IMR-90 (cell line): ENCODE results near the gene SLC6A7. TPM values are rescaled to one million over a fixed set of nuclear protein-coding genes. Genes with fewer than 3 reads are reported as not detected.
A peak's percentile ranks its signal among the peaks of the same experiment; 100 is the strongest.

Experiments
- ATAC-seq: fragments of 200-7000 bp; cut with Tn5 transposase; 2 replicates; pipeline ENCODE4 v1.9.1; 2020; ENCODE audit warnings: low read depth, mild to moderate bottlenecking, moderate library complexity
- BruUV-seq: library from RNA; stranded (reverse); fragments of 400-500 nt; replicated peaks from 2 replicates; lab custom pipeline; 2021; lab: Mats Ljungman, UMichigan
- CTCF ChIA-PET: fragments of 300-600 bp; formaldehyde crosslinking; extraction: SDS; loops from one replicate; lab custom pipeline; 2021; ENCODE audit warnings: antibody characterized with exemption; lab: Yijun Ruan, JAX
- POLR2A ChIA-PET: fragments of 300-600 bp; sonication (Branson Sonifier 250); formaldehyde crosslinking; loops from one replicate; lab custom pipeline; 2022; ENCODE audit warnings: antibody characterized with exemption; ENCODE audit not compliant: unreplicated experiment; lab: Charles Lee
- DNase-seq: peaks from one replicate; pipeline ENCODE4 v3.0.0; 2013
- H2AFZ ChIP-seq: replicated peaks from 2 replicates; pipeline ENCODE3; 2013; ENCODE audit warnings: low read length, mild to moderate bottlenecking; ENCODE audit not compliant: poor library complexity
- H2AK5ac ChIP-seq: 2 replicates; pipeline ENCODE4 v1.6.1; 2013; ENCODE audit warnings: low read depth, low read length, inconsistent platforms
- H2AK9ac ChIP-seq: replicated peaks from 2 replicates; pipeline ENCODE3; 2013; ENCODE audit warnings: mild to moderate bottlenecking, low read depth, low read length, moderate library complexity; ENCODE audit not compliant: poor library complexity
- H2BK120ac ChIP-seq: 2 replicates; pipeline ENCODE4 v1.6.1; 2013; ENCODE audit warnings: low read depth, low read length, inconsistent platforms
- H2BK15ac ChIP-seq: 3 replicates; pipeline ENCODE4 v1.6.1; 2013; ENCODE audit warnings: low read depth, low read length, inconsistent platforms
- H2BK20ac ChIP-seq: 2 replicates; pipeline ENCODE4 v1.6.1; 2013; ENCODE audit warnings: low read depth, mild to moderate bottlenecking, inconsistent platforms, low read length, moderate library complexity
- H2BK5ac ChIP-seq: 2 replicates; pipeline ENCODE4 v1.6.1; 2013; ENCODE audit warnings: mild to moderate bottlenecking, low read depth, low read length, inconsistent platforms; ENCODE audit not compliant: poor library complexity, severe bottlenecking
- H3K14ac ChIP-seq: replicated peaks from 2 replicates; pipeline ENCODE4 v1.6.1; 2013; ENCODE audit warnings: low read depth, low read length, inconsistent platforms
- H3K18ac ChIP-seq: 2 replicates; pipeline ENCODE4 v1.6.1; 2013; ENCODE audit warnings: low read depth, low read length, control low read depth
- H3K23ac ChIP-seq: 2 replicates; pipeline ENCODE4 v1.6.1; 2013; ENCODE audit warnings: low read depth, low read length, inconsistent platforms
- H3K27ac ChIP-seq: 2 replicates; pipeline ENCODE4 v1.5.1; 2013; ENCODE audit warnings: mild to moderate bottlenecking, control low read depth, low read length; ENCODE audit not compliant: insufficient read depth
- H3K27me3 ChIP-seq: 2 replicates; pipeline ENCODE4 v1.6.1; 2013; ENCODE audit warnings: low read length; ENCODE audit not compliant: control insufficient read depth, insufficient read depth
- H3K36me3 ChIP-seq: 2 replicates; pipeline ENCODE4 v1.6.1; 2013; ENCODE audit warnings: low read length, mixed read lengths; ENCODE audit not compliant: control insufficient read depth, insufficient read depth
- H3K4ac ChIP-seq: 2 replicates; pipeline ENCODE4 v1.6.1; 2013; ENCODE audit warnings: low read depth, low read length, inconsistent platforms
- H3K4me1 ChIP-seq: 2 replicates; pipeline ENCODE4 v1.6.1; 2013; ENCODE audit warnings: low read length, mixed read lengths; ENCODE audit not compliant: control insufficient read depth, insufficient read depth
- H3K4me2 ChIP-seq: 2 replicates; pipeline ENCODE4 v1.6.1; 2013; ENCODE audit warnings: low read depth, mild to moderate bottlenecking, control low read depth, low read length, moderate library complexity
- H3K4me3 ChIP-seq: 2 replicates; pipeline ENCODE4 v1.5.1; 2013; ENCODE audit warnings: low read depth, mild to moderate bottlenecking, control low read depth, low read length, moderate library complexity; ENCODE audit not compliant: insufficient read depth
- H3K56ac ChIP-seq: 2 replicates; pipeline ENCODE4 v1.6.1; 2013; ENCODE audit warnings: low read length, inconsistent platforms; ENCODE audit not compliant: insufficient read depth; ENCODE audit errors: extremely low read depth
- H3K79me1 ChIP-seq, 2 experiments: 2 replicates each; pipeline ENCODE4 v1.6.1; 2013; ENCODE audit warnings: low read length in 2 of 2, inconsistent platforms in 1 of 2, low read depth in 1 of 2
- H3K9ac ChIP-seq: 2 replicates; pipeline ENCODE4 v1.6.1; 2013; ENCODE audit warnings: low read depth, low read length, control low read depth
- H3K9me1 ChIP-seq: 2 replicates; pipeline ENCODE4 v1.6.1; 2013; ENCODE audit warnings: low read length, inconsistent platforms; ENCODE audit not compliant: insufficient read depth
- H3K9me3 ChIP-seq: 2 replicates; pipeline ENCODE4 v1.6.1; 2013; ENCODE audit warnings: low read length; ENCODE audit not compliant: control insufficient read depth, insufficient read depth
- H4K20me1 ChIP-seq: 2 replicates; pipeline ENCODE4 v1.6.1; 2013; ENCODE audit warnings: low read length, inconsistent platforms; ENCODE audit not compliant: insufficient read depth
- H4K5ac ChIP-seq: 2 replicates; pipeline ENCODE4 v1.6.1; 2013; ENCODE audit warnings: mild to moderate bottlenecking, low read depth, low read length, control low read depth
- H4K8ac ChIP-seq, 2 experiments: 2 replicates each; pipeline ENCODE4 v1.6.1; 2013; ENCODE audit warnings: low read depth in 2 of 2, low read length in 2 of 2, control low read depth in 1 of 2, inconsistent platforms in 1 of 2
- H4K91ac ChIP-seq: 2 replicates; pipeline ENCODE4 v1.6.1; 2013; ENCODE audit warnings: low read depth, low read length, inconsistent platforms; ENCODE audit not compliant: insufficient read depth
- CEBPB ChIP-seq: IDR thresholded peaks from 2 replicates; pipeline ENCODE4 v1.6.1; 2012; ENCODE audit warnings: low read depth, low read length, improper control_type of control experiment
- MAFK ChIP-seq: IDR thresholded peaks from 2 replicates; pipeline ENCODE4 v1.6.1; 2012; ENCODE audit warnings: low read depth, low read length, improper control_type of control experiment
- MAZ ChIP-seq: IDR thresholded peaks from 2 replicates; pipeline ENCODE4 v1.6.1; 2012; ENCODE audit warnings: low read depth, mild to moderate bottlenecking, low read length, improper control_type of control experiment, moderate library complexity, borderline replicate concordance
- RAD21 ChIP-seq: IDR thresholded peaks from 2 replicates; pipeline ENCODE4 v1.6.1; 2012; ENCODE audit warnings: low read length, improper control_type of control experiment
- WGBS, 2 experiments: methylation state at CpG; one replicate each; pipeline versions ENCODE4 v1.1.5 to v1.1.7; 2013; ENCODE audit warnings: missing lambda C conversion rate in 2 of 2; ENCODE audit not compliant: insufficient read length in 1 of 2; ENCODE audit errors: extremely low coverage in 2 of 2; 5-methylcytosine and 5-hydroxymethylcytosine counted together
- dilution Hi-C: fragments of 300-500 bp; cut with HindIII; formaldehyde crosslinking; loops from one replicate; pipeline ENCODE4 v1.14.3; 2018; ENCODE audit warnings: low sequenced_read_pairs; ENCODE audit not compliant: unreplicated experiment
- in situ Hi-C: fragments of 300-500 bp; cut with MboI; formaldehyde crosslinking; loops from 3 replicates; pipeline ENCODE4 v1.14.3; 2019; ENCODE audit warnings: low sequenced_read_pairs, inconsistent platforms, mixed read lengths
- intact Hi-C: fragments of 100-400 bp; cut with micrococcal nuclease; formaldehyde crosslinking; loops from 2 replicates; pipeline ENCODE4 v1.10.0; 2022
- polyA plus RNA-seq, 3 experiments: library from polyadenylated mRNA; depleted of rRNA; stranded (reverse); fragments of >200 nt; gene quantifications; 2 replicates each; pipeline ENCODE4 v1.2.3, GENCODE V29; 2012; ENCODE audit warnings: low replicate concordance in 1 of 3
- total RNA-seq: library from RNA; depleted of rRNA; stranded (reverse); fragments of >200 nt; gene quantifications from 2 replicates; pipeline ENCODE4 v1.2.3, GENCODE V29; 2012

SLC6A7 gene
- total and polyA plus RNA-seq, 2 of the 4 experiments (the other 2 are of a cell fraction): under 0.01 TPM; not detected in 1

- H2BK20ac ChIP-seq: no peak overlapping the region
Measured at GRCh38 chr5:150168864-150169263, 21.0 kb upstream of the SLC6A7 start.

More at GRCh38 chr5:150168864-150169263, 21.0 kb upstream of the SLC6A7 start:
- dilution Hi-C loops (no loop called here), in situ Hi-C loops (no loop called here), intact Hi-C loops (no loop called here)
- no peak for DNase-seq
- Histone ChIP-seq H3K4ac (no peak overlapping the region), H2AK5ac (no peak overlapping the region), H2BK15ac (no peak overlapping the region), H3K27ac (no peak overlapping the region), H3K27me3 (peaks cover 24% of the 10 kb centered on the region), H3K23ac (no peak overlapping the region), H2BK120ac (no peak overlapping the region), H3K56ac (no peak overlapping the region), H3K9ac (no peak overlapping the region), H3K18ac (no peak overlapping the region), H3K4me2 (no peak overlapping the region), H3K4me3 (no peak overlapping the region), H2AK9ac (no peak overlapping the region), H4K91ac (no peak overlapping the region), H4K8ac (no peak overlapping the region), H3K4me1 (peaks cover 4% of the 10 kb centered on the region; the same call in 1 of the 2 replicates), H4K20me1 (no peaks in the 10 kb centered on the region), H4K5ac (no peak overlapping the region), H3K36me3 (no peaks in the 10 kb centered on the region), H3K14ac (no peak overlapping the region), H3K9me1 (peaks cover 4% of the 10 kb centered on the region), H2BK5ac (no peak overlapping the region), H3K79me1 (no peaks in the 10 kb centered on the region), H3K9me3 (no peaks in the 10 kb centered on the region), H2AFZ (no peak overlapping the region)
- peak; percentile 29; the same call in 1 of the 2 replicates for ATAC-seq
- 0 out of 2 replicates have a peak, but pooled peaks have one; percentile 11 for TF ChIP-seq CEBPB
- no peak for TF ChIP-seq MAFK
- TF ChIP-seq RAD21: no peak
- TF ChIP-seq MAZ: no peak
- ChIA-PET CTCF (interaction anchor here (1.0 kb wide), 1 partner anchor 38 kb away, joined by 3 read pairs; no protein-coding TSS in a partner anchor), POLR2A (no interaction called here)
- no TSS peak for BruUV-seq
- no CpG with 5 or more reads among the region's 3 CpGs for WGBS, 2 experiments
